AG04449 (cell line): ENCODE results near the gene ATE1.

ENCODE experiments used
- CTCF ChIA-PET: fragments of 350-600 bp; formaldehyde crosslinking; extraction: SDS; loops from one replicate; lab custom pipeline; 2021; ENCODE audit warnings: antibody characterized with exemption; lab: Yijun Ruan, JAX
- POLR2A ChIA-PET: fragments of 400-600, 350-600 bp; formaldehyde crosslinking; extraction: SDS; loops from one replicate; lab custom pipeline; 2020; ENCODE audit warnings: antibody characterized with exemption, inconsistent platforms; lab: Yijun Ruan, JAX
- DNase-seq: peaks from one replicate; pipeline ENCODE4 v3.0.0-alpha.2; 2010; ENCODE audit warnings: low read depth, low spot score
- H3K4me3 ChIP-seq: 2 replicates; pipeline ENCODE4 v1.5.1; 2011; ENCODE audit warnings: low read depth, mild to moderate bottlenecking, control low read depth, low read length
- CTCF ChIP-seq: IDR thresholded peaks from one replicate; pipeline ENCODE4 v1.5.1; 2011; ENCODE audit warnings: mild to moderate bottlenecking, moderate library complexity, low read length, control low read depth, inconsistent platforms; ENCODE audit not compliant: insufficient read depth; ENCODE audit errors: missing control alignments

Gene ATE1

GRCh38 chr10:121753726-121754476 lies 173.9 kb downstream of the ATE1 start:
- CTCF ChIA-PET: interaction anchor here (0.6 to 1.5 kb wide), 5 partner anchors 15 to 805 kb away, joined by 3 read pairs; no protein-coding TSS in a partner anchor
- POLR2A ChIA-PET: no interaction called here
- no peak overlapping the region for H3K4me3 ChIP-seq
- peak; percentile 23 for TF ChIP-seq CTCF
- DNase-seq: peak; percentile 46

GRCh38 chr10:121751191-121751760 lies 176.6 kb downstream of the ATE1 start:
- ChIA-PET CTCF (interaction anchor here (1.1 to 1.2 kb wide), 3 partner anchors 9 to 802 kb away, joined by 3 to 5 read pairs (median 4); no protein-coding TSS in a partner anchor), POLR2A (no interaction called here)
- TF ChIP-seq CTCF: no peak
- H3K4me3 ChIP-seq: no peak overlapping the region
- DNase-seq: no peak

- POLR2A ChIA-PET: no interaction called here
- DNase-seq: no peak
- no peak for TF ChIP-seq CTCF
- no peak overlapping the region for H3K4me3 ChIP-seq
- CTCF ChIA-PET: interaction anchor here (1.6 to 2.0 kb wide), 2 partner anchors 9 to 13 kb away, joined by 6 to 8 read pairs; no protein-coding TSS in a partner anchor
Observed at GRCh38 chr10:121747163-121747775, 180.6 kb downstream of the ATE1 start.

GRCh38 chr10:121741248-121741792 lies 186.5 kb downstream of the ATE1 start:
- POLR2A ChIA-PET: no interaction called here
- no peak for TF ChIP-seq CTCF
- CTCF ChIA-PET: interaction anchor here (0.7 to 1.5 kb wide), 6 partner anchors 8 to 823 kb away, joined by 3 to 4 read pairs (median 4); no protein-coding TSS in a partner anchor
- no peak overlapping the region for H3K4me3 ChIP-seq
- no peak for DNase-seq

GRCh38 chr10:121740069-121740468 lies 187.8 kb downstream of the ATE1 start:
- H3K4me3 ChIP-seq: no peak overlapping the region
- ChIA-PET POLR2A (no interaction called here), CTCF (interaction anchor here (0.7 to 4.5 kb wide), 5 partner anchors 147 to 798 kb away, joined by 3 to 25 read pairs (median 4); no protein-coding TSS in a partner anchor)
- DNase-seq: no peak
- TF ChIP-seq CTCF: no peak
